ENCODE measurements around the gene MED12L. TPM values are rescaled to one million over a fixed set of nuclear protein-coding genes. Genes with fewer than 3 reads are reported as not detected.

Gene MED12L
- total and polyA plus RNA-seq, 2 experiments from 2014 or later = 0.07 to 2.7 TPM

DNA sequence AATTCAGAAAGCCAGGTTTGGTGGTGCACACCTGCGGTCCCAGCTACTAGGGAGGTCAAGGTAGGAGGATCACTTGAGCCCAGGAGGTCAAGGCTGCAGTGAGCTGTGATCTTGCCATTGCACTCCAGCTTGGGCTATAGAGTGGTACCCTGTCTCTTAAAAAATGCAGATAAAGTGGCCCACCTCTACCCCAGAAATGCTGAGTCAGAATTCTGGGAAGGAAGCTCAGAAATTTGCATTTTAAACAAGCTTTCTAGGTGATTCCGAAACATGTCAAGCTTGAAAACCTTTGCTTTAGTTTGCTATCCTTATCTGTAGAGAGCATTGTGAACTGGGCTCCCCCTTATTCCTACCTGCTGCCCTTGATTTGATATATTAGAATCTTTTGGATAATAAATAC lies 7.7 kb downstream of the MED12L start:
- Histone ChIP-seq H3K27ac (no peak overlapping the region), H4K20me1 (ENCODE audit: insufficient read depth, poor library complexity, severe bottlenecking) (no peaks in the 10 kb centered on the region), H3K79me2 (no peaks in the 10 kb centered on the region), H3K4me1 (ENCODE audit: insufficient read depth) (no peaks in the 10 kb centered on the region), H2AFZ (no peak overlapping the region), H3K36me3 (replicated peaks; ENCODE audit: insufficient read depth, low read depth) (no peaks in the 10 kb centered on the region), H3K27me3 (no peaks in the 10 kb centered on the region), H3K9me2 (replicated peaks; ENCODE audit: insufficient read depth) (no peaks in the 10 kb centered on the region), H3K9me3 (ENCODE audit: low read depth) (no peaks in the 10 kb centered on the region), H3K4me3 (no peak overlapping the region), H3K4me2 (no peak overlapping the region)
- no peak for DNase-seq (ENCODE audit: low spot score)
- TF ChIP-seq EZH2phosphoT487 (IDR thresholded peaks at IDR 0.05; ENCODE audit: low read depth, severe bottlenecking, unreplicated experiment) = no peak
- TF ChIP-seq, protein P1, sequence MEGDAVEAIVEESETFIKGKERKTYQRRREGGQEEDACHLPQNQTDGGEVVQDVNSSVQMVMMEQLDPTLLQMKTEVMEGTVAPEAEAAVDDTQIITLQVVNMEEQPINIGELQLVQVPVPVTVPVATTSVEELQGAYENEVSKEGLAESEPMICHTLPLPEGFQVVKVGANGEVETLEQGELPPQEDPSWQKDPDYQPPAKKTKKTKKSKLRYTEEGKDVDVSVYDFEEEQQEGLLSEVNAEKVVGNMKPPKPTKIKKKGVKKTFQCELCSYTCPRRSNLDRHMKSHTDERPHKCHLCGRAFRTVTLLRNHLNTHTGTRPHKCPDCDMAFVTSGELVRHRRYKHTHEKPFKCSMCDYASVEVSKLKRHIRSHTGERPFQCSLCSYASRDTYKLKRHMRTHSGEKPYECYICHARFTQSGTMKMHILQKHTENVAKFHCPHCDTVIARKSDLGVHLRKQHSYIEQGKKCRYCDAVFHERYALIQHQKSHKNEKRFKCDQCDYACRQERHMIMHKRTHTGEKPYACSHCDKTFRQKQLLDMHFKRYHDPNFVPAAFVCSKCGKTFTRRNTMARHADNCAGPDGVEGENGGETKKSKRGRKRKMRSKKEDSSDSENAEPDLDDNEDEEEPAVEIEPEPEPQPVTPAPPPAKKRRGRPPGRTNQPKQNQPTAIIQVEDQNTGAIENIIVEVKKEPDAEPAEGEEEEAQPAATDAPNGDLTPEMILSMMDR (IDR thresholded peaks at IDR 0.05; ENCODE audit: poor library complexity) = no peak
- WGBS (ENCODE audit: low lambda C conversion rate, missing lambda C conversion rate) = 98% methylated on average over 2 of the region's 2 CpGs

DNA sequence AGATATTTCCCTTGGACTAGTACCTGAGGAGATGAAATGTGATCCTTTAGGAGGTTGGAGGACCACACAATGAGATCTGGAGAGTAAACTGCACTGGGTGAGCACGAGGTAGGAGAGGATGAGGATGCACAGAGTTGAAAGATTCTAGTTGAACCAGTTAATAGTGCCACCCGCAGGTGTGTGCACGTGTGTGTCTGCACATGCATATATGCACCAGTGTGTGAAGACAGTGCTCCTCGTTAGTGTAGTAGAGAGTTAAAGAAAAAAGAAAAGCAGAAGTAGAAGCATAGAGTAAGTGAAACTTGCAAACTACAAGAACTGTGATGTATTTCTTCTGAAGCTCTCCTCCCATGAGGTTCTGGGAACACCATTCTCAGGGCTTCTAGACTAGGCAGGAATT lies 8.4 kb downstream of the MED12L start:
- Histone ChIP-seq H3K27ac (no peak overlapping the region), H3K36me3 (replicated peaks; ENCODE audit: insufficient read depth, low read depth) (no peaks in the 10 kb centered on the region), H3K79me2 (no peaks in the 10 kb centered on the region), H3K27me3 (no peaks in the 10 kb centered on the region), H3K4me2 (no peak overlapping the region), H4K20me1 (ENCODE audit: insufficient read depth, poor library complexity, severe bottlenecking) (no peaks in the 10 kb centered on the region), H3K9me2 (replicated peaks; ENCODE audit: insufficient read depth) (no peaks in the 10 kb centered on the region), H3K4me3 (no peak overlapping the region), H3K4me1 (ENCODE audit: insufficient read depth) (no peaks in the 10 kb centered on the region), H3K9me3 (ENCODE audit: low read depth) (no peaks in the 10 kb centered on the region), H2AFZ (no peak overlapping the region)
- TF ChIP-seq EZH2 (IDR thresholded peaks at IDR 0.05; ENCODE audit: borderline replicate concordance) (no peak), EZH2phosphoT487 (IDR thresholded peaks at IDR 0.05; ENCODE audit: low read depth, severe bottlenecking, unreplicated experiment) (no peak)
- TF ChIP-seq, protein P1 (IDR thresholded peaks at IDR 0.05; ENCODE audit: poor library complexity) = no peak
- DNase-seq (ENCODE audit: low spot score) = no peak
- WGBS (ENCODE audit: low lambda C conversion rate, missing lambda C conversion rate) = 69% methylated on average over 4 of the region's 4 CpGs

DNA sequence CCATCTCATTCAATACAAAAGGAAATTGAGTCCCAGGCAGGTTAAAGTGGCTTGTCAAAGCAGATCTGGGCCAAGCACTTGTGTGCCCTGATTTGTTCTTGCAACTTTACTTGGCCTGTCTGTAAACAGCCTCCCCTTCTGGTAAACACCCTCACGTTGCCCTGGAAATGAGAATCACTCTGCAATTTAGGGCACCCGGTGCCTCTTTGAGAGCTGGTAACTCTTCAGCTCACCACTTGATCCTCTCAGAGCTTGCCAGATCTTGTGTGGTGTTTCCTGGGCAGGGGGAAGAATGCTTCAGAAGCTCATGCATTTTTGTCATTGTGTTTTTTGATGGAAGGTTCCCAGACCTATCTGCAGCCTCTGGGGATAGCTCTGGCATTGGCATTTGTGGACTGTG lies 11.3 kb downstream of the MED12L start:
- no peak for DNase-seq (ENCODE audit: low spot score)
- H4K20me1 ChIP-seq (ENCODE audit: insufficient read depth, poor library complexity, severe bottlenecking) = no peaks in the 10 kb centered on the region
- H3K9me3 ChIP-seq (ENCODE audit: low read depth) = no peaks in the 10 kb centered on the region
- no peaks in the 10 kb centered on the region for H3K4me1 ChIP-seq (ENCODE audit: insufficient read depth)
- no peak overlapping the region for H3K4me3 ChIP-seq
- H3K36me3 ChIP-seq (replicated peaks; ENCODE audit: insufficient read depth, low read depth) = no peaks in the 10 kb centered on the region
- 68% methylated on average over 2 of the region's 2 CpGs for WGBS (ENCODE audit: low lambda C conversion rate, missing lambda C conversion rate)
- TF ChIP-seq, protein P1 (IDR thresholded peaks at IDR 0.05; ENCODE audit: poor library complexity) = no peak
- TF ChIP-seq EZH2phosphoT487 (IDR thresholded peaks at IDR 0.05; ENCODE audit: low read depth, severe bottlenecking, unreplicated experiment) (no peak), EZH2 (IDR thresholded peaks at IDR 0.05; ENCODE audit: borderline replicate concordance) (no peak)
- no peaks in the 10 kb centered on the region for H3K9me2 ChIP-seq (replicated peaks; ENCODE audit: insufficient read depth)
- no peak overlapping the region for H3K27ac ChIP-seq
- H3K4me2 ChIP-seq = no peak overlapping the region
- no peak overlapping the region for H2AFZ ChIP-seq
- no peaks in the 10 kb centered on the region for H3K79me2 ChIP-seq
- H3K27me3 ChIP-seq = no peaks in the 10 kb centered on the region

DNA sequence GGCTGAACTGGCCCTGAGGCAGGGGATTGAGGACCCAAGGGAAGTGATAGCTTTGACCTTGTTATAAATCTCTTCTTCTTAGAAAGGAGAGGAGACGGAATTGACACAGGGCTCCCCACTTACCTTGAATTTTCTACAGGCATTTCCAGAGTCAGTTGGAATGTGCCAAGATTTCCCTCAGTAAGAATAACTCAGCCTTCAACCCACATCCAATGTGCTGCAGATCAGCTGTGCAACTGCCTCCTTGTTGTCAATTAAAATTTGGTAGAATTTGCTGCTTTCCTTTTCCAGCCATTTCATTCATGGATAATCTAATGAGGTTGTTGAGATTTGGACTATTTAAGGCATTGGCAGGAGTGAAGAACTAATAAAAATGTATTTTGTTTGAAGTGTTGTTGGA lies 14.6 kb downstream of the MED12L start:
- no peak for DNase-seq (ENCODE audit: low spot score)
- no peaks in the 10 kb centered on the region for H3K4me1 ChIP-seq (ENCODE audit: insufficient read depth)
- H2AFZ ChIP-seq = no peak overlapping the region
- no peak overlapping the region for H3K4me3 ChIP-seq
- H3K79me2 ChIP-seq = no peaks in the 10 kb centered on the region
- no peaks in the 10 kb centered on the region for H3K27me3 ChIP-seq
- WGBS (ENCODE audit: low lambda C conversion rate, missing lambda C conversion rate) = 83% methylated on average over 1 of the region's 1 CpG
- H3K9me3 ChIP-seq (ENCODE audit: low read depth) = no peaks in the 10 kb centered on the region
- no peaks in the 10 kb centered on the region for H4K20me1 ChIP-seq (ENCODE audit: insufficient read depth, poor library complexity, severe bottlenecking)
- no peak overlapping the region for H3K27ac ChIP-seq
- H3K36me3 ChIP-seq (replicated peaks; ENCODE audit: insufficient read depth, low read depth) = no peaks in the 10 kb centered on the region
- H3K4me2 ChIP-seq = no peak overlapping the region
- TF ChIP-seq EZH2 (IDR thresholded peaks at IDR 0.05; ENCODE audit: borderline replicate concordance) (no peak), EZH2phosphoT487 (IDR thresholded peaks at IDR 0.05; ENCODE audit: low read depth, severe bottlenecking, unreplicated experiment) (no peak)
- TF ChIP-seq, protein P1 (IDR thresholded peaks at IDR 0.05; ENCODE audit: poor library complexity) = no peak
- no peaks in the 10 kb centered on the region for H3K9me2 ChIP-seq (replicated peaks; ENCODE audit: insufficient read depth)
